HUDEP-2 (cell line): ENCODE data around the gene CEACAM19.
"Not testable (repeated sequence)": the region's sequence is repeated elsewhere in the genome, so short reads cannot be mapped to it uniquely, and the experiment has no call there.

Experiments
- DNase-seq, 76 experiments: peaks; one replicate each; lab custom pipeline; 2025; ENCODE audit not compliant: unreplicated experiment in 76 of 76; lab: John Stamatoyannopoulos, UW

Gene CEACAM19, protein sequence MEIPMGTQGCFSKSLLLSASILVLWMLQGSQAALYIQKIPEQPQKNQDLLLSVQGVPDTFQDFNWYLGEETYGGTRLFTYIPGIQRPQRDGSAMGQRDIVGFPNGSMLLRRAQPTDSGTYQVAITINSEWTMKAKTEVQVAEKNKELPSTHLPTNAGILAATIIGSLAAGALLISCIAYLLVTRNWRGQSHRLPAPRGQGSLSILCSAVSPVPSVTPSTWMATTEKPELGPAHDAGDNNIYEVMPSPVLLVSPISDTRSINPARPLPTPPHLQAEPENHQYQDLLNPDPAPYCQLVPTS

DNA sequence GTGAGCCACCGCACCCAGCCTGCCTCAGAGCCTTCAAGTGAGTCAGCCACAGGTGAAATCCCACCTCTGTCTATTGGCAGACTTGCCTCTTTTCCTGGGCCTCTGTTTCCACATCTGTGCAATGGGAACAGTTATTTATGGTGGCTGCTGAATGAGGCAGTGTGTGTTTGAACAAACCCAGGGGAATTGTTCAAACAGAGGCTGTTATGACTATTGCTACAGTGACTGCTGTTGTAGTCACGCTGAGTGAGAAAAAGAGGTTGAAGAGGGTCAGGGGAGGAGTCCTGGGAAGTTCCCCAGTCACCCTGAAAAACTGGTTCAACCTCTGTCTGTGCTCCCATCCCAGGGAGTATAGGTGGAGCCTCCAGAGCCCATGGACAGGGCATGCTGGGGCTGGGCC is at the start of gene CEACAM19:
CEACAM19 (plus strand) TSS at position 83 of the 400 bp plus-strand sequence. CDS start 450 bp downstream, outside the sequence.
- DNase-seq = no peak

- no peak for DNase-seq
These were observed 48.2 kb upstream of the CEACAM19 start for GRCh38 chr19:44623080-44623479.

GRCh38 chr19:44623626-44624025 is 47.7 kb upstream of the CEACAM19 start:
- no peak for DNase-seq

DNA sequence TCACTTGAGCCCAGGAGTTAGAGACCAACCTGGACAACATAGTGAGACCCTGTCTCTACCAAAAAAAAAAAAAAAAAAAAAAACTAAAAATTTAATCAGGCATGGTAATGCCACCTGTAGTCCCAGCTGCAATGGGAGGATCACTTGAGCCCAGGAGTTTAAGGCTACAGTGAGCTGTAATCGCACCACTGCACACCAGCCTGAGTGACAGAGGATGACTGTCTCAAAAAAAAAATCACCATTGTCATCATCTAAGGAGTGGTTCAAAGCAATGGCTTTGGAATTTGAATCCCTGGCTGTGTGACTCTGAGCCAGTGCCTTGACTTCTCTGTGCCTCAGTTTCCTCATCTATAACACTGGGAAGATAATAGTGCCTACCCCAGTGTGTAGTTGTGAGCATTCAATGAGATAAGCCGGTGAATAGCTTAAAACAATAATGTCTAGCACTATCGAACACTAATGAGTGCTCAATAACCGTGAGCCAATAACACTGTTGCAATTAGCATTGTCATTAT is 46.4 kb upstream of the CEACAM19 start:
- DNase-seq = no peak

DNA sequence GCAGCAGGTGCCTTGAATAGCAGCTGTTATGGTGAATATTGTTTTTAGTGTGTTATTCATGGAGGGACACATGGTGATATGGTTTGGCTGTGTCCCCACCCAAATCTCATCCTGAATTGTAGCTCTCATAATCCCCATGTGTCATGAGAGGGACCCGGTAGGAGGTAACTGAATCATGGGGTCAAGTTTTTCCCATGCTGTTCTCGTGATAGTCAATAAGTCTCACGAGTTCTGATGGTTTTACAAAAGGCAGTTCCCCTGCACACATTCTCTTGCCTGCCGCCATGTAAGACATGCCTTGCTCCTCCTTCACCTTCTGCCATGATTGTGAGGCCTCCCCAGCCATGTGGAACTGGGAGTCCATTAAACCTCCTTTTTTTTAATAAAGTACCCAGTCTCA is 45.6 kb upstream of the CEACAM19 start:
- not testable (repeated sequence) for DNase-seq

DNA sequence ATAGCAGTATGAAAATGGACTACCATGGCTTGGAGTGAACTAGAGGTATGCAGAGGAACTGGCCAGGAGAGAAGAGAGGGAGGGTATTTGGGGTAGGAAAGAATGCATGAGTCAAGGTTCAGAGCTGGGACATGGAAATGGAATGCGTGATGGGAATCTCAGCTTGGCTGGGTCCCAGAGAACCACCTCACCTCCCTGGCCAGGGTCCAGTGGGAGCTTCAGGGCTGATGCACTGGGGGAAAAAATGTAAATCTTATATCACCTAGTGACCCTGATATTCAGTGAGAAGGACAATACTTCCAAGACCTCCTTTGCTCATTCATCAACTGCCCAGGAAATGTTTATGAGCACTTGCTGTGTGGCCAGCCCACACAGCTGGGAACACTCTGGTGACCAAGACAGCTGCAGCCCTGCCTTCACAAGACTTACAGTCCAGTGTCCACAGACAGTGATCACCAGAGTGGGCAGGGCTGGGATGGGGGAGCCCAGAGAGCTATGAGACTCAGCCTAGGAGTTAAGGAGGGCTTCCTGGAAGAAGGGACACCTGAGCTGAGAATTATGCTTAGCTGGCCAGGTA is 45.1 kb upstream of the CEACAM19 start:
- no peak for DNase-seq

GRCh38 chr19:44627631-44628030 is 43.7 kb upstream of the CEACAM19 start:
- DNase-seq = no peak

DNA sequence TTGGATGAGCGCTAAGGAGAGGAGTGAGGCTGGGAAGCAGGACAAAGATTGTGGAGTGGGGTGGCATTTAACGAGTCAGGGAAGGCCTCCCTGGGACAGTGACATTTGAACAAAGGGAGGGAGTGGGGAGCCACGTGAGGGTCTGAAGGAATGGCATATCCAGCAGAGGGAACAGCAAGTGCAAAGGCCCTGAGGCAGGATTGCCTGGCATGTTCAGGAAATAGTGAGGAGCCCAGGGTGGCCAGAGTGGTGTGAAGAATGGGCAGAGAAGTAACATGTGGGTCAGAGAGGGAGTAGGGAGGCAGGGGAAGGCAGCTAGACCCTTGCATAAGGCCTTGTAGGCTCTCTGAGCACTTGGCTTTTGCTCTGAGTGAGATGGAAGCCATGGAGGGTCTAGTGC is 42.5 kb upstream of the CEACAM19 start:
- no peak for DNase-seq

GRCh38 chr19:44631611-44632010 is 39.7 kb upstream of the CEACAM19 start:
- DNase-seq = not testable (repeated sequence)

DNA sequence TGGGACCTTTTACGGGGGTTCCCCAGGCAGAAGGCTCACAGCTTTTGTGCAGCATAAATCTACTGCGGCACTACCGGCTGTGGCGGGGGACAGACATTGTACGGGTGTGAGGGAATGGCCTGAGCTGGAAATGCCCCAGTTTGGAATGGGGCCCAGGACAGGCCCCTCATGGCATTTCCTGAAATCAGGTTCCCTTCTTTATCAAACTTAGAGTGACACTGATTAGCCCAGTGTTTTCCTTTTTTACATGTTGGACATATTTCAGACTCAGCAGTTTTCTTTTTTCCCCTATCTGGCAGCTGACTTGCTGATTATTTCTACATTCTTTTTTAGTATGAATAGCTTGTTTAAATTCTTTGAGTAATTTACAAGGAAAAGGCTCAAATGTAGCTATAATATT is 37.2 kb upstream of the CEACAM19 start:
- DNase-seq = not testable (repeated sequence)

DNA sequence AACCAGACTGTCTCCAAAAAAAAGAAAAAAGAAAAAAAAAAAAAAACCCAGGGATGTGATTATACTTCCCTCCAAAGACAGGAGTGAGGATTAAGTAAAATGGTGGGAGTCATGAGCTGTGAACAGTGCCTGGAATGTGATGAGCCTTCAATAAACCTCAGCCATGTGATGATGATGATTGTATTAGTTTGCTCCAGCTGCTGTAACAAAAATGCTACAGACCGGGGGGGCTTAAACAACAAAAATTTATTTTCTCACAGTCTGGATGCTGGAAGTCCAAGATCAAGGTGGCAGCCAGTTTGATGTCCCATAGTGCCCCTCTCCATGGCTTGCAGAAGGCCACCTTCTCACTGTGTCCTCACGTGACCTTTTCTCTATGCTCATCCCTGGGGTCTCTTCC is 36.5 kb upstream of the CEACAM19 start:
- DNase-seq = no peak

- DNase-seq = no peak
These were observed 35.5 kb upstream of the CEACAM19 start for GRCh38 chr19:44635581-44636438.

DNA sequence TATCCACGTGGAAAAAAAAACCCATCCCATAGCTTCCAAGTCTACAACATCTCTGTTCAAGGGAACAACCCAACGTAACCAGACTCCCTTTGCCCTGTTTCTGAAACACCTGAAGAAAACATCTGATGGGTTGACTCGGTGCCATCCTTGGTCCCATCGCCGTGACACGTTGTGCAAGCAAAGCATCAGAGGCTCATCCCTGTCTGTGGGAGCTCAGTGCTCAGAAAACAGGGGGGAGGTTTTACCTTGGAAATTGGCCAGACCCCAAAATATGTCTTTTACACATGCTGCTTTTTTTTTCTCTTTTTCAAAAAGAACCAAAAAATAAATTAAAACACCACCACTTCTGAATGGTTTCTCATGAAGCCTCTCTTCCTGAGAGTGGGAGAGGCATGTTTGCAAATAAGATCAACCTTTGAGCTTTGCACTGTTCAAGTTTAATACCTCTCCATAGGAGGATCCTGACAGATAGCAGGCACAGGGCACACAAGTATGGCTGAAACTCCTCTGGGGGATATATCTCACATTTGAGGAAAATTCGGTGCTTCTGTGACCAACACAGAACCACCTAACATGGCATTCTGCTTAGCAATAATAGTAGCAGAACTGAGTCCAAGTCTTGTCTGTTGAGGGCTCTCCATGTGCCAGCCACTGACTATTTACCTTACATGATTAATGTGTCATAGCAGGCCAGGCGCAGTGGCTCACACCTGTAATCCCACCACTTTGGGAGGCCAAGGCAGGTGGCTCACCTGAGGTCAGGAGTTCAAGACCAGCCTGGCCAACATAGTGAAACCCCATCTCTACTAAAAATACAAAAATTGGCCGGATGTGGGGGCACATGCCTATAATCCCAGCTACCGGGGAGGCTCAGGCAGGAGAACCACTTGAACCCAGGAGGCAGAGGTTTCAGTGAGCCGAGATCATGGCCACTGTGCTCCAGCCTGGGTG is 34.6 kb upstream of the CEACAM19 start:
- no peak for DNase-seq

DNA sequence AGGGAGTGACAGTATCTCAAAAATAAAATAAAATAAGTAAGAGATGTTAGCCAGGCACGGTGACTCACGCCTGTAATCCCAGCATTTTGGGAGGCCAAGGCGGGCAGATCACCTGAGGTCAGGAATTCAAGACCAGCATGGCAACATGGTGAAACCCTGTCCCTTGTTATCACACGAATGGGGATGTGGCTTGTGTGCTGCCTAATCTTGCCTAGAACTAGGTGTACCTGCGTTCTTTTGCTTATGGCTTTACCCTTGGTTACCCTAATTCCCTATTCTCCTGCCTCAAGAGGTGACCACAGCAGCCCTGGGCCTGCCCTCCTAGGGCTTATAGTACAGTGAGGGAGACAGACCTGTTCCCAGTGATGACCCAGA is 33.9 kb upstream of the CEACAM19 start:
- DNase-seq = no peak

DNA sequence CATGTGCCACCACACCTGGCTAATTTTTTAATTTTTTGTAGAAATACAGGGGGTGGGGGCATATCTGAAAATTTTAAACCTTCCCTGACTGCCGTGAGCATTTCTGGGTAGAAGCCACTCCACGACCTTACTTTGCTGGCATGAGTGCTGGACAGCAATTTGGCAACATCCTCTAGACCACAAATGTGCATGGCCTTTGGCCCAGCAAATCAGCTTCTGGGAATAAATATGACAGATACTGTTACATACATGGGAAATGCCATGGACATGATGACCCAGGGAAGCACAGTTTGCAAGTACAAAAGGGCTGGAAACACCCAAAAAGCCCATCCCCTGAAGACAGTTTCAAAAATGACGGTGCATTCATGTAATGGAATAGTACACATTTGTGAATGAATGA is 30.8 kb upstream of the CEACAM19 start:
- DNase-seq = no peak

DNA sequence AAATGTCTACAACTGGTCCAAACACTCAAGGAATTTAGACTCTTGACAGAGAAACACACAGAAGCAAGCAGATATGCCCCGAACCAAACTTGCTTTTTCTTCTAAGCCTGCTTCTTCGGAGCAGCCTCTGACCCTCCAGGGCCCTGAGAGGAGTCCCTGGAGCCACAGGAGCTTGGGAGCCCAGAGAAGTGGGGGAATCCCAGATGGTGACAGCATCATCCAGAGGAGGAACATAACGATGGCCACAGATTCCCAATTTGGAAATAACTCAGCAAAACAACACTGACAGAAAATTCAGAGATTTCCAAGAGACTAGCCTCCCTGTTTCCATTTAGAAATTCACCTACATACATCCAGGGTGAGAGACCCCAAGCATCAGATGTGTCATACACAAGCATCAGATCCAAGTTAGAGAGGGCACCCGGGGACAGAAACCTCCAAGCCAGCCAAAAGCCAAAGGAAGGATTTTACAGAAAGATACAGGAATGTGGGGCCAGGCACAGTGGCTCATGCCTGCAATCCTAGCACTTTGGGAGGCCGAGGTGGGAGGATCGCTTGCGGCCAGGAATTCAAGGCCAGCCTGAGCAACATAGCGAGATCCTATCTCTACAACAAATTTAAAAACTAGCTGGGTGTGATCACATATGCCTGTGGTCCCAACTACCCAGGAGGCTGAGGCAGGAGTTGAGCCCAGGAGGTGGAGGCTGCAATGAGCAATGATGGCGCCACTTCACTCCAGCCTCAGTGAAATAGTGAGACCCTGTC is 29.6 kb upstream of the CEACAM19 start:
- no peak for DNase-seq

DNA sequence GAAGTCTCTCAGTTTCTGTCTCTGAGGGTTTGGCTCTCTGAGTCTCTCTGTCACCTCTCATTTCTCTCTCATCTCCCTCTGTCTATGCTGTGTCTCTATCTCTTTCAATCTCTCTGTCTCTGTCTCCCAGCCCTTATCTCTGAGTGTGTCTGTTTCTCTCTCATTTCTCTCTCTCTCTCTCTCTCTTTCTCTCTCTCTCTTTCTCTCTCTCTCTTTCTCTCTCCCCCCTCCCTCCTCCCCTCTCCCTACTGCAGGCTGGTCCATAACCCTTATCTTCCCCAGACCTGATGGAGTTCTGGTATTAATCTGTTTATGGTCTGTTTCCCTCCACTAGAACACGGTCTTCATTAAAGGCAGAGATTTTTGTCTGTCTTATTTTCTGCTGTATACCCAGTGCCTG is 28.9 kb upstream of the CEACAM19 start:
- peak in 6 of 76 experiments; percentile 14 to 53 (median 25) for DNase-seq

GRCh38 chr19:44643605-44644401 is 27.5 kb upstream of the CEACAM19 start, which contains the start of gene PVR:
Gene PVR, plus strand, starts transcription at chr19:44643910. Its CDS starts 187 bp downstream, at chr19:44644097.
- DNase-seq = peak in 64 of 76 experiments; percentile 15 to 85 (median 56)
